Heart left ventricle (tissue), 16 donors: ENCODE results near the gene TEDC2. TPM values are rescaled to one million over a fixed set of nuclear protein-coding genes. Genes with fewer than 3 reads are reported as not detected.
A peak's percentile ranks its signal among the peaks of the same experiment; 100 is the strongest.

ENCODE experiments used
- ATAC-seq, 4 donors: fragments of 200-7000 bp; cut with Tn5 transposase; one replicate each; pipeline ENCODE4 v1.9.1; 2020 to 2022; ENCODE audit warnings: moderate library complexity in 4 of 4, mild to moderate bottlenecking in 3 of 4, moderate number of reproducible peaks in 1 of 4
- DNase-seq, 5 donors: peaks; one replicate each; pipeline ENCODE4 v3.0.0-alpha.2; 2020
- H3K27ac ChIP-seq, 12 donors: fragments of 200-600 bp; sonication (generic) in 4 of 12; one replicate each; pipeline versions ENCODE4 v1.5.0 to v1.8.0; 2016 to 2022; ENCODE audit warnings: mild to moderate bottlenecking in 2 of 12
- H3K27me3 ChIP-seq, 9 donors: fragments of 200-600 bp; sonication (generic) in 2 of 9; one replicate each; pipeline versions ENCODE4 v1.5.1 to v1.8.0; 2016 to 2022; ENCODE audit warnings: mild to moderate bottlenecking in 3 of 9
- H3K36me3 ChIP-seq, 9 donors: fragments of 200-600 bp; sonication (generic) in 2 of 9; one replicate each; pipeline versions ENCODE4 v1.5.0 to v1.8.0; 2018 to 2022; ENCODE audit warnings: mild to moderate bottlenecking in 2 of 9
- H3K4me1 ChIP-seq, 12 donors: fragments of 200-600 bp; sonication (generic) in 4 of 12; one replicate each; pipeline versions ENCODE4 v1.5.0 to v1.8.0; 2016 to 2022; ENCODE audit warnings: mild to moderate bottlenecking in 3 of 12
- H3K4me3 ChIP-seq, 12 donors: fragments of 200-600 bp; sonication (generic) in 4 of 12; one replicate each; pipeline versions ENCODE4 v1.5.0 to v1.8.0; 2017 to 2022; ENCODE audit warnings: mild to moderate bottlenecking in 9 of 12, moderate library complexity in 4 of 12
- H3K9me3 ChIP-seq, 12 donors: fragments of 200-600 bp; sonication (generic) in 4 of 12; one replicate each; pipeline versions ENCODE4 v1.5.0 to v1.8.0; 2016 to 2022; ENCODE audit warnings: mild to moderate bottlenecking in 1 of 12
- CTCF ChIP-seq, 12 donors: fragments of 200-600 bp; sonication (generic) in 4 of 12; IDR thresholded peaks; one replicate each; pipeline versions ENCODE4 v1.5.0 to v1.8.0; 2018 to 2022; ENCODE audit warnings: antibody characterized with exemption in 12 of 12, mild to moderate bottlenecking in 5 of 12
- POLR2A ChIP-seq, 2 donors: fragments of 450-650 bp; IDR thresholded peaks; one replicate each; pipeline ENCODE4 v1.6.1; 2017; ENCODE audit warnings: antibody characterized with exemption in 2 of 2, mild to moderate bottlenecking in 2 of 2, moderate library complexity in 2 of 2
- WGBS, 4 donors: extraction: QIAGEN DNeasy Blood & Tissue Kit in 2 of 4; methylation state at CpG; one replicate each; pipeline versions ENCODE4 v1.1.5 to v1.1.7; 2013 to 2018; 5-methylcytosine and 5-hydroxymethylcytosine counted together
- intact Hi-C, 10 donors: fragments of 100-400 bp; cut with DNase I; formaldehyde crosslinking; loops; one replicate each; pipeline versions ENCODE4 v1.11.1 to v1.14.2; 2022
- polyA plus RNA-seq, 2 donors: library from polyadenylated mRNA; stranded (reverse); fragments of 200-250 nt; gene quantifications; one replicate each; pipeline ENCODE4 v1.2.3, GENCODE V29; 2013
- total RNA-seq, 9 donors: library from RNA; depleted of rRNA in 2 of 9; stranded (reverse); fragments of >200 nt in 2 of 9; fragmentation: NEBNext Ultra II Directional in 3 of 9; extraction: Animal tissue kit (Norgen Biotek cat#: 25700) in 3 of 9; gene quantifications; one replicate each; pipeline versions ENCODE4 v1.1.0 to v1.2.4, GENCODE V29; 2016 to 2023
- donor health status: ischemic (EF 13 %, LVEDD 7.1; RV severe dilation, severe dysfunction).
- donor health status: healthy with polysubstance abuse.
- donor health status: DM: no; HTN: yes; CAD: no.
- donor health status: DM: no; HTN: no; CAD: no.
- donor health status: ischemic (EF 25% LVEDD 6.9; RV normal size, moderate dysfunction).
- donor health status: ischemic (EF 25% LVEDD 5.7; RV mildly dilated, moderate dysfunction).
- donor health status: healthy.
- donor health status: DM: yes; HTN: yes; CAD: no.
- donor health status: ischemic (EF 35%, LVEDD 5.7; RV mildly dilated, moderate dysfunction).
- donor health status: nonischemic (EF 11% LVEDD 7.7; RV severe dilation, severe dysfunction).
- donor health status: DM: yes; HTN: yes; CAD: no.
- donor health status: PGD.
- donor health status: ischemic (EF 29% LVEDD 5.4; RV normal size, mild dysfunction).
- donor health status: nonischemic (EF 23%, LVEDD 6.1; RV moderate dilation, normal function).

Gene TEDC2
- total and polyA plus RNA-seq, 11 donors: 0.46 to 4.9 (median 1.2) TPM; not detected in 1

DNA sequence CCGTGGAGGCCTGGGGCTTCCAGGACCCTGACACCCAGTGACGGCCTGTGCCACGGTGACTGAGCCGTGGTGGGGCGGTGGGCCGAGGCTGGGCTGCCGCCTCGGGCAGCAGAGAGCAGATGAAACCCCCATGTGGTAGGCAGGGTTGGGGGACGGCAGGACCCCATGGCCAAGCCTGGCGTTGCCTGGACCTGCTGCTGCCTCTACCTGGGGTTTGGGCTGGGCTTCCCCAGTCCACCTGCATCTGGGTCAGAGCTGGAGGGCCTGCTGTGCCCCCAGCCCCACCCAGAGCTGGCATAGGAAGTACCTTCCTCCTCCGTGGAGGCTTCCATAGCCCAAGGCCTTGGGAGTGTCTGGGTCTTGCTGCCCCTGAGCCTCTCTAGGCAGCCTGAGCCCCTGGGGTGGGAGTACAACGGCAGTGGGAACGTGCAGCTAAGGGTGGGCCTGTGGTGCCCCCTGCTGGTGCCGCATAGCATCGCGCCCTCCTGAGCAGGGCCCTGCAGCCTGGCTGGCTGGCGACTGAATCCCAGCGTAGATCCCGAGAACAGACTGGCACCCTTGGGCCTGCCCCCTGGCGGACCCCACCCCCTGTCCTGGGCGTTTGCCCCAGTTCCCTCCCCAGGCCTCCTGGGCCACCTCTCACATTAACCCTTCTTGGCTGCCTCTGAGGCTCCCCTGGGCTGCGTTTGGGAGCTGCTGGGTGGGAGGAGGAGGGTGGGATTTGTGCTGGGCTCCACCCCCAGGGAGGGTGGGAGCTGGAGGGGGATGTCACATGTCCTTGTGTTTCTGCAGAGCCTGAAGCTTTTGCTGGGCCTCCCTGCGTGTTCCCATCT, 41.2 kb downstream of the TEDC2 start:
- H3K4me1 ChIP-seq: peaks cover 0 to 65% (median 42%) of the 10 kb centered on the region in 12 donors
- 38 to 79% (median 58%) methylated on average over 11 to 23 of the region's 23 CpGs for WGBS, 4 donors
- no peak for TF ChIP-seq POLR2A (IDR thresholded peaks at IDR 0.05)
- peak; percentile 97 to 100 (median 99) for TF ChIP-seq CTCF (IDR thresholded peaks at IDR 0.05)

DNA sequence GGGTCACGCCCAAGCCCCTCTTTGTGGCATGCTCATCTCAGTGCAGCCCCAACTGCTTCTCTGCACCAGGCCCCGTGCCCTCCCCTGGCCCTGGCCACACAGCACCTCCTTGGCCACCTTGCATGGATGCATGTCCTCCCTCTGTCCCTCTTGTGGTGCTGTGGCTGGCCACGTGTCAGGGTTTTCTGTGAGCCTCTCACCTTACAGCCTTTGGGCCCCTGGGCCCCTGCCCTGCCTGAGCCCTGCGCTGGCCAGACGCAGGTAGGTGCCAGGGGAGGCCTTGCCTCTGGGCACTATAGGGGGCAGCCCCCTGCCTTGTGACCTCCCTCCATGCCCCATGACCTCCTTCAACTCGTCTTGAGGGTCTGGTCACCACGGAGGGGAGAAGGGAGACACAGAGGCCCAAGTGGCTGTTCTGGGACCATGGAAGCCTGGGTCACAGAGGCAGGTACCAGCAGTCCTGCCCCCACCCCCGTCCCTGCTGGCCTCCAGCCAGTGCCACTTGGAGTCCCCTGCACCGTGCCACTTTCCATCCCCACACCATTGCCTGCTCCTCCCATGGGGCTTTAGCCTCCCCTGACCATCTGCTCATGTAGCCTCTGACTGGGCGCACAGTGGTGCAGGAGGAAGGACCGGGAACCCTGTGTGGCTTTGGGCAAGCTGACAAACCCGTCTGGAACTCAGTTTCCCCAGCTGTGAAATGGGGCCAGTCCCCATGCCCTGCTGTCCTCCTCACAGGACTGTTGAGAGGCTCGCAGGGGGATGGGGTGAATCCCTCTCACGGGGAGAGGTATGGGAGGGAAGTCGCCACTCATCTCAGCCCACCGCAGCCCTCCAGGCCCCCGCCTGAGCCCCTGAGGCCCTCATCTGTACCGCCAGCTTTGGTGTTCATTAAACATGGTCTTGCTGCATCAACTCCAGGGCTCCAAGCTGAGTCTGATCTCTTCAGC, 42.3 kb downstream of the TEDC2 start:
- no peaks in the 10 kb centered on the region for H3K9me3 ChIP-seq
- 71 to 87% (median 78%) methylated on average over 7 to 18 of the region's 18 CpGs for WGBS, 4 donors
- peak overlapping the region in 3 of 12 donors; percentile 19 to 64 (median 56) for H3K27ac ChIP-seq
- DNase-seq (no peak), ATAC-seq (no peak)
- H3K4me3 ChIP-seq: peak overlapping the region in 3 of 12 donors; percentile 37 to 56 (median 39)
- H3K36me3 ChIP-seq: peaks cover 0 to 6% (median 0%) of the 10 kb centered on the region in 9 donors
- TF ChIP-seq CTCF (IDR thresholded peaks at IDR 0.05) (no peak), POLR2A (IDR thresholded peaks at IDR 0.05) (no peak)
- H3K27me3 ChIP-seq: no peaks in the 10 kb centered on the region
- H3K4me1 ChIP-seq: peaks cover 0 to 59% (median 36%) of the 10 kb centered on the region in 12 donors
- intact Hi-C loops: loop anchor here (1.0 to 10.0 kb wide), 12 partner anchors 27 to 497 kb away; partner anchors contain the start of genes ABCA3 (in 8 of the 10), CCNF (in 4 of the 10), TBC1D24 (in 1 of the 10) and ZNF598 (in 1 of the 10)

More for the DNA sequence above, 41.2 kb downstream of the TEDC2 start:
- intact Hi-C loops: loop anchor here (1.0 to 10.0 kb wide), 12 partner anchors 26 to 496 kb away; partner anchors contain the start of genes ABCA3 (in 8 of the 10), CCNF (in 4 of the 10), TBC1D24 (in 1 of the 10) and ZNF598 (in 1 of the 10)
- peak overlapping the region in 5 of 12 donors; percentile 42 to 64 (median 61) for H3K27ac ChIP-seq
- DNase-seq (peak; percentile 81 to 91 (median 84)), ATAC-seq (peak; percentile 72 to 87 (median 83))
- peaks cover 0 to 16% (median 3%) of the 10 kb centered on the region in 9 donors for H3K36me3 ChIP-seq
- H3K27me3 ChIP-seq: no peaks in the 10 kb centered on the region
- peak overlapping the region in 9 of 12 donors; percentile 9 to 56 (median 38) for H3K4me3 ChIP-seq
- H3K9me3 ChIP-seq: no peaks in the 10 kb centered on the region

DNA sequence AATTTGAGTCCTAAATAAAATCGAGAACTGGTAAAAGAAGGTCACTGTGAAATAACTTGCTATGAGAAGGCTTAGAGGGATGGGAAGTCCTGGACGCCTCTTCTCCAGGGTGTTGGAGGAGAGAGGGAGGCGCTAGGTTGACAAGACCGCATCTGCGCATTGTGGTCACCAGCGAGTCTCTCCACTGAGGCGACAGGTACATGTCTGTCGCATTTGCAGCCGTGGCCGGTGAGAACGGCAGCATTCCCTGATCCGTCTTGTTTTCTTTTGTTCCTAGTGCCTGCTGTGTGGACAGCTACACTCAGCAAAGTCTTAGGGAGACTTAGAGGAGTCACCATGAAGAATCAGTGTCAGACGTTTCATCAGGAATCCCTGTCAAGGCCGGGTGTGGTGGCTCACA, 45.8 kb downstream of the TEDC2 start:
- Histone ChIP-seq H3K36me3 (no peaks in the 10 kb centered on the region), H3K4me3 (no peak overlapping the region), H3K4me1 (peaks cover 0 to 68% (median 17%) of the 10 kb centered on the region in 12 donors), H3K27ac (no peak overlapping the region), H3K9me3 (no peaks in the 10 kb centered on the region), H3K27me3 (no peaks in the 10 kb centered on the region)
- DNase-seq (no peak), ATAC-seq (no peak)
- WGBS, 4 donors: 85 to 89% (median 88%) methylated on average over 14 of the region's 14 CpGs
- no peak for TF ChIP-seq POLR2A (IDR thresholded peaks at IDR 0.05)
- no peak for TF ChIP-seq CTCF (IDR thresholded peaks at IDR 0.05)
- intact Hi-C loops: loop anchor here in 5 of 10 donors (5.0 to 10.0 kb wide), 5 partner anchors 78 to 501 kb away; partner anchors contain the start of genes CCNF (in 2 of the 5) and ZNF598 (in 1 of the 5)
